Muscle of leg (tissue), 16 donors: ENCODE measurements around the gene KRT84. TPM values are rescaled to one million over a fixed set of nuclear protein-coding genes. Genes with fewer than 3 reads are reported as not detected.

Experiments used
- DNase-seq: peaks from one replicate; pipeline ENCODE4 v3.0.0; 2013
- H3K27ac ChIP-seq: one replicate; pipeline ENCODE4 v1.5.1; 2013; ENCODE audit warnings: mild to moderate bottlenecking, low read length, control low read depth
- H3K27me3 ChIP-seq: one replicate; pipeline ENCODE4 v1.6.1; 2013; ENCODE audit warnings: low read length; ENCODE audit not compliant: control insufficient read depth, insufficient read depth
- H3K36me3 ChIP-seq: one replicate; pipeline ENCODE4 v1.6.1; 2013; ENCODE audit warnings: low read length; ENCODE audit not compliant: control insufficient read depth, insufficient read depth
- H3K4me1 ChIP-seq: one replicate; pipeline ENCODE4 v1.6.1; 2013; ENCODE audit warnings: low read length; ENCODE audit not compliant: control insufficient read depth, insufficient read depth
- H3K4me3 ChIP-seq: one replicate; pipeline ENCODE4 v1.5.1; 2013; ENCODE audit warnings: low read length, control low read depth
- H3K9me3 ChIP-seq: replicated peaks from 2 replicates; pipeline ENCODE4 v1.6.1; 2013; ENCODE audit warnings: low read depth, low read length; ENCODE audit not compliant: control insufficient read depth
- WGBS: methylation state at CpG from one replicate; pipeline ENCODE4 v1.1.5; 2013; ENCODE audit warnings: missing lambda C conversion rate; ENCODE audit not compliant: insufficient coverage; 5-methylcytosine and 5-hydroxymethylcytosine counted together
- long read RNA-seq, 11 donors: transcript quantifications; one replicate each; lab custom pipeline, GENCODE V29; 2026
- polyA plus RNA-seq, 8 donors: library from polyadenylated mRNA; unstranded; fragments of 120-200 nt; gene quantifications; one replicate each; pipeline versions ENCODE4 v1.2.1 to v1.2.3, GENCODE V29; 2013; ENCODE audit warnings: inconsistent platforms in 1 of 8, low replicate concordance in 1 of 8; ENCODE audit not compliant: insufficient read length in 8 of 8, insufficient read depth in 1 of 8
- total RNA-seq: library from RNA; stranded (reverse); fragments of 120-200 nt; gene quantifications from one replicate; pipeline ENCODE4 v1.2.4, GENCODE V29; 2013

The KRT84 gene
- total RNA-seq (not detected), polyA plus RNA-seq (not detected)
- long read RNA-seq, donor 1 = 0 reads
- long read RNA-seq, donor 2 = 0 reads
- long read RNA-seq, donor 3 = 0 reads
- long read RNA-seq, donor 4 = 0 reads
- long read RNA-seq, donor 5 = 0 reads
- long read RNA-seq, donor 6 = 0 reads
- long read RNA-seq, donor 7 = 0 reads
- long read RNA-seq, donor 8 = 0 reads
- long read RNA-seq, donor 9 = 0 reads
- long read RNA-seq, donor 10 = 0 reads
- long read RNA-seq, donor 11 = 0 reads

DNA sequence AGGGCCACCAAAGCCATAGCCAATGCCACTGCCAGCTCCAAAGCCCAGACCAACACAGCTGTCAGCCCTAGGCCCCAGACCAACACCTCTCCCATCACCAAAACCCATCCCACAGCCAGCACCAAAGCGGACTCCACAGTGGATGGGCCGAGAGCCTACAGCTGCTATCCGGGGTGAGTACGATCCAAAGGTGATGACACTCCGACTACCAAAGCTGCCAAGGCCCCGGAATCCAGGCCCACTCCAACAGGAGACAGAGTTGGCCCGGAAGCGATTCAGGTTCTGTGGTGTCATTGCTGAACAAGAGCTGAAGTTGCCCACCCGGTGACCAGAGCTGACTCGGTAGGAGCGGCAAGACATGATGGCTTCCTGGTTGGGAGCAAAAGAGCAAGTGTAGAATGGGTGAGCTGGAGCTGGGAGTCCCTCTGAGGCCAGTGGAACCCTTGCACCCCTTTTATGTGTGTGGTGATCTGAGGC is at the start of gene KRT84:
TSS of gene KRT84 (minus strand) at position 427 of the 477 bp plus-strand sequence. CDS start at position 360, 67 bp downstream.
- no peak within 1 kb of the TSS for H3K27ac ChIP-seq
- 94% methylated on average over 11 of the region's 11 CpGs for WGBS
- no peak for DNase-seq
- peaks cover 10% of the 10 kb centered on the region for H3K27me3 ChIP-seq
- no peak within 1 kb of the TSS for H3K4me3 ChIP-seq
- H3K9me3 ChIP-seq = no peaks in the 10 kb centered on the region
- no peaks in the 10 kb centered on the region for H3K36me3 ChIP-seq
- peaks cover 3% of the 10 kb centered on the region for H3K4me1 ChIP-seq

DNA sequence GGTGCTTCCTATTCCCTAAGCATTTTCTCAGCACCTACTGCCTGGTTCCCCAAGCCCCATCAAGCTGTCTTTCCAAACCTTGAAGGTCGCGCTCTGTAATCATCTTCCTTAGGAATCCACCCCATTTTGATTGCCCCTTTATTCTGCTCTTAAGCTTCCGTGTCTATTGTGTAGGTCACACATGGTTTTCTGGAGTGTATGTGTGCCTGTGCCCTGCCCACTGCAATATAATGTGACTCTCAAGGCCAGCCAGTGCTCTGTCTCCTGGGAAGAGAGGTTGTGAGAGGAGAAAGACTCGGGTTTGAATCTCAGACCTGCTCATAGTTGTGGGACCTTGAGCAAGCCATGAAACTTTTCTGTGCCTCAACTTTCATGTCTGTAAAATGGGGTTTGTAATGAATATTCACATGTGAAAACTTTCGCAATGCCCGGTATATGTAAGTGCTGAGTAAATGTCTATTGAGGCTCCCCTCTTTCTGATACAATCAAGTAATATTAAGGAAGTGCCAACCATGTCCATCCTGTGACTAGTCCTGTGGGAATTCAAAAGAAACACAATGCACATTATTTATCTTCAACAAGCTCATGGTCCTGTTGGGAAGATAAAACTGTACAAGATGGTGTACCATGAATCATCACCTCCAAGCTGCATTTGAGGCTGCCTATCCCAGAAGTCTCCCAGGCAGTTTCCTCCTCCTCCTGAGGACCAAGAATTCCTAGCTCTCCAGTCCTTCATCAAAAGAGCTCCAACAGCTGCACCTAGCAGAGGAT is 49.5 kb upstream of the KRT84 start:
- Histone ChIP-seq H3K36me3 (no peaks in the 10 kb centered on the region), H3K27ac (no peak overlapping the region), H3K4me1 (no peaks in the 10 kb centered on the region), H3K4me3 (no peak overlapping the region), H3K27me3 (peaks cover 14% of the 10 kb centered on the region), H3K9me3 (no peaks in the 10 kb centered on the region)
- DNase-seq = no peak
- WGBS = no CpG with 5 or more reads among the region's 6 CpGs

DNA sequence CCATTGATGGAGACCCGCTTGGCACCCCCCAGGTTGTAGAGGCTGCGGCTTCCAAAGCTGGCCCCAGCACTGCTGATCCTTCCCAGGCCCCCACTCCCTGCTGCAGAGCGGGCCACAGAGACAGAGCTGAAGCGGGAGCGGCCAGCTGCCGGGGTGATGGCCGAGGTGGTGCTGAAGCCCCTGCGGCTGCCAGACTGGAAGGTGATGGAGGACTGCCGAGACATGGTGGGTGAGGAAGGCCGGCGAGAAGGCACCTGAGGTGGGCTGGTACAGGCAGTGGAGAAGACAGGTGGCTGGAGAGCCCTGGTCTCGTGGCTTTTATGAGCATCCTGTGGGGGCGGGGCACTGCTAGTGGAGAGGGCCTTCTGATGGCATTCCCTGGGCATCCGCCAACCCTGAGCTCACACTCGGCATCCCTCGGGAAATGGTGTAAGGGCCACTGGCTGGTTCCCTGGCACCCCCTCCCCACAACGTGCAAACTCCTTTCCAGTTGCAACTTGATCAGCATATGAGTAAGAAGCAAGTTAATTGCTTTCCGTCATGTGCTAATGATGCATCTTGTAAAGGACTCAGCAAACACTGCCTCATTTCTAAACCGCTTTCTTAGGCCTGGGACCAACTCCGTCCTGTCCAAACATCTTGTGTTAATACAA is 48.8 kb upstream of the KRT84 start, which contains the start of gene KRT75:
TSS of gene KRT75 (minus strand) at position 291 of the 653 bp plus-strand sequence. CDS start at position 224, 67 bp downstream.
- H3K27ac ChIP-seq = no peak within 1 kb of the TSS
- 87% methylated on average over 16 of the region's 20 CpGs for WGBS
- H3K9me3 ChIP-seq = no peaks in the 10 kb centered on the region
- H3K4me3 ChIP-seq = no peak within 1 kb of the TSS
- no peaks in the 10 kb centered on the region for H3K36me3 ChIP-seq
- H3K27me3 ChIP-seq = peaks cover 19% of the 10 kb centered on the region
- DNase-seq = no peak
- H3K4me1 ChIP-seq = no peaks in the 10 kb centered on the region

- Histone ChIP-seq H3K27me3 (peaks cover 19% of the 10 kb centered on the region), H3K9me3 (no peaks in the 10 kb centered on the region), H3K27ac (no peak overlapping the region), H3K4me1 (no peaks in the 10 kb centered on the region), H3K4me3 (no peak overlapping the region), H3K36me3 (no peaks in the 10 kb centered on the region)
- WGBS = 82% methylated on average over 7 of the region's 12 CpGs
- no peak for DNase-seq
Measured at GRCh38 chr12:52433501-52434080, 48.1 kb upstream of the KRT84 start.

GRCh38 chr12:52432559-52433207 is 47.2 kb upstream of the KRT84 start:
- H3K9me3 ChIP-seq = no peaks in the 10 kb centered on the region
- H3K27me3 ChIP-seq = peaks cover 19% of the 10 kb centered on the region
- no peaks in the 10 kb centered on the region for H3K4me1 ChIP-seq
- DNase-seq = no peak
- 81% methylated on average over 4 of the region's 6 CpGs for WGBS
- H3K27ac ChIP-seq = no peak overlapping the region
- no peaks in the 10 kb centered on the region for H3K36me3 ChIP-seq
- H3K4me3 ChIP-seq = no peak overlapping the region

DNA sequence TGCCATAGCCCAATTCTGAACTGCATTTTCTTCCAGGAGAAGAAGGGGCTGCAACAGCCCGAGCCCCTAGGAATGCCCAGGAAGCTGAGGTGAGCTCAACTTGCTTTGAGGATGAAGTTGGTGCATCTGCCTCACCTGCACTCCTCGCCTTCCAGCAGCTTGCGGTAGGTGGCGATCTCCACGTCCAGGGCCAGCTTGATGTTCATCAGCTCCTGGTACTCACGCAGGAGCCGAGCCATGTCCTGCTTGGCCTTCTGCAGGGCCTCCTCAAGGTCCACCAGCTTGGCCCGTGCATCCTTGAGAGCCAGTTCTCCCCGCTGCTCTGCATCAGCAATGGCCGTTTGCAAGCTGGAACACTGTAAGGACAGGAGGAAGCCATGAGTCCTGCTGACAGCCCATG is 42.7 kb upstream of the KRT84 start:
- 76% methylated on average over 10 of the region's 10 CpGs for WGBS
- peaks cover 9% of the 10 kb centered on the region for H3K4me1 ChIP-seq
- no peak overlapping the region for H3K27ac ChIP-seq
- H3K4me3 ChIP-seq = no peak overlapping the region
- DNase-seq = no peak
- H3K9me3 ChIP-seq = no peaks in the 10 kb centered on the region
- peaks cover 19% of the 10 kb centered on the region for H3K27me3 ChIP-seq
- H3K36me3 ChIP-seq = no peaks in the 10 kb centered on the region

DNA sequence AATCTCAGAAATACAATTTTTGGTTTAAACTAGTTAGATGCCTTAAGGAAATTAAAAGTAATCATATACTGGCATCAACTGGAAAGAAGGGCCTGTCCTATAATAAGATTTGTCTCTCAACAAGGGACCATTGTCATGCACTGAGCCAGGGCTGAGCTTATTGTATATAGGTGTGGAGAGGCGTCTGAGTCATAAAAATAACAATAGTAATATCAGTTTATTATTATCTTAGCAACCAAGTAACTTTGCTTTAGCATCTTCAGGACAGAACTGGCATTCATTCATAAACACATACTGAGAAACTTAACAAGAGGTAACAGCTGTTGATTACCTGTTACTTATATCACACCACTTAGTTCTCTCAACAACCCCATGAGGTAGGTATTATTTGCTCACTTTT is 41.6 kb upstream of the KRT84 start:
- no peak overlapping the region for H3K4me3 ChIP-seq
- no CpG with 5 or more reads among the region's 1 CpG for WGBS
- peaks cover 19% of the 10 kb centered on the region for H3K27me3 ChIP-seq
- no peaks in the 10 kb centered on the region for H3K9me3 ChIP-seq
- DNase-seq = no peak
- H3K36me3 ChIP-seq = no peaks in the 10 kb centered on the region
- peaks cover 11% of the 10 kb centered on the region for H3K4me1 ChIP-seq
- H3K27ac ChIP-seq = no peak overlapping the region

GRCh38 chr12:52426034-52426433 is 40.6 kb upstream of the KRT84 start:
- no peak overlapping the region for H3K4me3 ChIP-seq
- WGBS = 89% methylated on average over 2 of the region's 2 CpGs
- peaks cover 11% of the 10 kb centered on the region for H3K4me1 ChIP-seq
- DNase-seq = no peak
- H3K27me3 ChIP-seq = peaks cover 15% of the 10 kb centered on the region
- H3K27ac ChIP-seq = no peak overlapping the region
- H3K9me3 ChIP-seq = no peaks in the 10 kb centered on the region
- no peaks in the 10 kb centered on the region for H3K36me3 ChIP-seq

DNA sequence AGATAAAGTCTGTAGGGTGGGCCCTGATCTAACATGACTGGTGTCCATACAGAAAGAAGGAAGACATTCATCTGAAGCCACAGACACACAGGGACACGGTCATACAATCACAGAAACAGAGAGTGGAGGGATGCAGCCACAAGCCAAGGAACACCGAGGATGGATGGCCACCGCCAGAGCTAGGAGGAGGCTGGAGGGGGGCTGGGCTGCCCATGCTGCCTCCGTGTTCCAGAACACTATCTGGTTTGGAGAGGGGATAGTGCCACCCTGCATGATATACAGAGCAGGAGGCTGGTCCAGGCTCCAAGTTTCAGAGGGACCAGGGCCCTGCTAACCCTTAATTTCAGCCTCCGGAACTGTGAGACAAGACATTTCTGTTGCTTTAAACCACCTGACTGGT is 40.0 kb upstream of the KRT84 start:
- no peak for DNase-seq
- no peaks in the 10 kb centered on the region for H3K36me3 ChIP-seq
- H3K27ac ChIP-seq = no peak overlapping the region
- H3K4me1 ChIP-seq = peaks cover 11% of the 10 kb centered on the region
- WGBS = 83% methylated on average over 5 of the region's 5 CpGs
- H3K4me3 ChIP-seq = no peak overlapping the region
- peaks cover 12% of the 10 kb centered on the region for H3K27me3 ChIP-seq
- H3K9me3 ChIP-seq = no peaks in the 10 kb centered on the region
